Endodermal cell (in vitro differentiated cells): ENCODE results near the gene DNAAF9. TPM values are rescaled to one million over a fixed set of nuclear protein-coding genes. Genes with fewer than 3 reads are reported as not detected.

ENCODE experiments used
- DNase-seq: peaks from one replicate; pipeline ENCODE4 v3.0.0-alpha.2; 2017
- H3K27ac ChIP-seq: 2 replicates; pipeline ENCODE4 v1.5.1; 2013; ENCODE audit warnings: mild to moderate bottlenecking, low read depth, low read length, moderate library complexity
- H3K27me3 ChIP-seq: 2 replicates; pipeline ENCODE4 v1.6.1; 2013; ENCODE audit warnings: mild to moderate bottlenecking, low read length, moderate library complexity; ENCODE audit not compliant: insufficient read depth, control insufficient read depth, poor library complexity, severe bottlenecking
- H3K36me3 ChIP-seq: 2 replicates; pipeline ENCODE4 v1.7.0; 2013; ENCODE audit warnings: mild to moderate bottlenecking, low read length, moderate library complexity; ENCODE audit not compliant: control insufficient read depth, insufficient read depth
- H3K4me1 ChIP-seq: one replicate; pipeline ENCODE4 v1.7.0; 2013; ENCODE audit warnings: low read length; ENCODE audit not compliant: control insufficient read depth, insufficient read depth
- H3K4me3 ChIP-seq: 2 replicates; pipeline ENCODE4 v1.5.1; 2013; ENCODE audit warnings: mild to moderate bottlenecking, low read length, moderate library complexity
- H3K9ac ChIP-seq: 2 replicates; pipeline ENCODE4 v1.6.1; 2013; ENCODE audit warnings: mild to moderate bottlenecking, low read length, moderate library complexity; ENCODE audit not compliant: poor library complexity, severe bottlenecking; ENCODE audit errors: extremely low read depth
- H3K9me3 ChIP-seq: 2 replicates; pipeline ENCODE4 v1.6.1; 2013; ENCODE audit warnings: mild to moderate bottlenecking, low read length, moderate library complexity; ENCODE audit not compliant: control insufficient read depth
- H3K27ac Mint-ChIP-seq: 2 replicates; pipeline ENCODE4 v1.8.0; 2020; ENCODE audit warnings: mixed read lengths
- H3K27me3 Mint-ChIP-seq: 2 replicates; pipeline ENCODE4 v1.8.0; 2021; ENCODE audit warnings: mild to moderate bottlenecking, mixed read lengths; ENCODE audit not compliant: insufficient read depth
- H3K36me3 Mint-ChIP-seq: 2 replicates; pipeline ENCODE4 v1.8.0; 2020; ENCODE audit warnings: low read depth, mixed read lengths
- H3K4me1 Mint-ChIP-seq: 2 replicates; pipeline ENCODE4 v1.8.0; 2020; ENCODE audit warnings: mixed read lengths
- H3K4me3 Mint-ChIP-seq: 2 replicates; pipeline ENCODE4 v1.8.0; 2020; ENCODE audit warnings: mild to moderate bottlenecking, moderate library complexity, mixed read lengths
- H3K9me3 Mint-ChIP-seq: 2 replicates; pipeline ENCODE4 v1.8.0; 2020; ENCODE audit warnings: mild to moderate bottlenecking, mixed read lengths
- CTCF ChIP-seq: fragments of 200-600 bp; sonication (generic); conservative IDR thresholded peaks from 2 replicates; pipeline ENCODE4 v1.5.0; 2021; ENCODE audit warnings: antibody characterized with exemption, mild to moderate bottlenecking
- WGBS, 2 experiments: methylation state at CpG; one replicate each; pipeline versions ENCODE4 v1.1.5 to v1.1.7; 2013; ENCODE audit warnings: missing lambda C conversion rate in 2 of 2, mixed read lengths in 1 of 2; ENCODE audit not compliant: insufficient coverage in 1 of 2, insufficient read length in 1 of 2; 5-methylcytosine and 5-hydroxymethylcytosine counted together
- long read RNA-seq, 4 experiments: library from polyadenylated mRNA in 2 of 4; library from RNA in 1 of 4; library from capped mRNA in 1 of 4; stranded (forward) in 3 of 4; unstranded in 1 of 4; transcript quantifications; one replicate each; pipeline ENCODE4 v2.0.0, GENCODE V29; 2020 to 2021; ENCODE audit warnings: inconsistent platforms in 1 of 4
- polyA plus RNA-seq, 2 experiments: library from polyadenylated mRNA; stranded (reverse); fragments of 50-300 nt; gene quantifications; one replicate each; pipeline ENCODE4 v1.2.3, GENCODE V29; 2013
- total RNA-seq, 2 donors: library from RNA; stranded (reverse); fragmentation: NEBNext Ultra II Directional in 1 of 2; extraction: Animal tissue kit (Norgen Biotek cat#: 25700) in 1 of 2; gene quantifications; 2 replicates in 1 of 2; 3 replicates in 1 of 2; pipeline ENCODE4 v1.2.1, GENCODE V29; 2021

The DNAAF9 gene
- total RNA-seq = 10 to 100 TPM in 1 of 2 donors, 1 to 10 TPM in 1; 9.6 to 12.1 TPM
- 13.1 TPM for polyA plus RNA-seq (2013, experiment 1 of 2)
- polyA plus RNA-seq (2013, experiment 2 of 2) = 12.3 TPM
- long read RNA-seq, experiment 1, partial matches to known transcripts = 0 of 7 reads
- long read RNA-seq, experiment 1, other reads (novel, unspliced or antisense) = 7 of 7 reads
- long read RNA-seq, experiment 2, full-length matches to known transcripts = 2 of 19 reads
- long read RNA-seq, experiment 2, partial matches to known transcripts = 2 of 19 reads
- long read RNA-seq, experiment 2, other reads (novel, unspliced or antisense) = 15 of 19 reads
- long read RNA-seq, experiment 3, full-length matches to known transcripts = 10 of 30 reads
- long read RNA-seq, experiment 3, partial matches to known transcripts = 8 of 30 reads
- long read RNA-seq, experiment 3, other reads (novel, unspliced or antisense) = 12 of 30 reads
- long read RNA-seq, experiment 4, partial matches to known transcripts = 2 of 3 reads
- long read RNA-seq, experiment 4, other reads (novel, unspliced or antisense) = 1 of 3 reads

- Mint-ChIP-seq H3K4me1 (peaks cover 10% of the 10 kb centered on the region), H3K27me3 (peaks cover 16% of the 10 kb centered on the region), H3K36me3 (no peaks in the 10 kb centered on the region), H3K4me3 (peak within 1 kb of the TSS; percentile 93), H3K27ac (peak within 1 kb of the TSS; percentile 98), H3K9me3 (no peaks in the 10 kb centered on the region)
- TF ChIP-seq CTCF = peak; percentile 76
- Histone ChIP-seq H3K4me3 (peak within 1 kb of the TSS; percentile 97), H3K27ac (peak within 1 kb of the TSS; percentile 10), H3K9me3 (peaks cover 7% of the 10 kb centered on the region), H3K4me1 (peaks cover 4% of the 10 kb centered on the region), H3K9ac (peak within 1 kb of the TSS; percentile 73), H3K27me3 (peaks cover 6% of the 10 kb centered on the region), H3K36me3 (no peaks in the 10 kb centered on the region)
- DNase-seq = peak; percentile 91
- WGBS, 2 experiments = 0% methylated on average over 10 to 61 of the region's 71 CpGs
Observed at GRCh38 chr20:3407040-3407770, at the start of gene DNAAF9. TSS of gene DNAAF9 (minus strand) at chr20:3407669. CDS start at chr20:3407557, 112 bp downstream.

DNA sequence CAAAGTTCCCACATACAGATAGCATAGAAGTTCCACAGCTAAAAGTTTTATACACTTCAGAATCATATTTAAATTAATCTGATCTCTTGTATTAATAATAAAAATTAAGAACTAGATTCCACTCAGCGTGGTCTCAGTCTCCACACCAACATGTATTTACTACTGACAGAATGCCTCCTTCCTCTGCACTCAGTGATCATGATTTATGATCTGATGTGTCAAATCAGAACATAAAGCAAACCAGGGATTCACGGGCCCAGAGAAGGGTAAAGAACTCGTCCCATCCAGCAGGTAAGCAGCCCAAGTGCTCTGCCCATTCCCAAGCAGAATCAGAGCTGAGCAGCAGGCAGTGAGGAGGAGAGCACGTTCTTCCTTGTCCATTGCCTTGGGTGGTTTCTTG, 49.2 kb upstream of the DNAAF9 start:
- Histone ChIP-seq H3K27ac (no peak overlapping the region), H3K4me1 (peaks cover 5% of the 10 kb centered on the region), H3K27me3 (no peaks in the 10 kb centered on the region), H3K36me3 (no peaks in the 10 kb centered on the region), H3K9me3 (no peaks in the 10 kb centered on the region), H3K9ac (no peak overlapping the region), H3K4me3 (no peak overlapping the region)
- Mint-ChIP-seq H3K36me3 (no peaks in the 10 kb centered on the region), H3K27me3 (no peaks in the 10 kb centered on the region), H3K27ac (no peak overlapping the region), H3K4me1 (peaks cover 25% of the 10 kb centered on the region), H3K4me3 (no peak overlapping the region), H3K9me3 (no peaks in the 10 kb centered on the region)
- 86% methylated on average over 2 to 4 of the region's 4 CpGs for WGBS, 2 experiments
- DNase-seq = no peak
- no peak for TF ChIP-seq CTCF

DNA sequence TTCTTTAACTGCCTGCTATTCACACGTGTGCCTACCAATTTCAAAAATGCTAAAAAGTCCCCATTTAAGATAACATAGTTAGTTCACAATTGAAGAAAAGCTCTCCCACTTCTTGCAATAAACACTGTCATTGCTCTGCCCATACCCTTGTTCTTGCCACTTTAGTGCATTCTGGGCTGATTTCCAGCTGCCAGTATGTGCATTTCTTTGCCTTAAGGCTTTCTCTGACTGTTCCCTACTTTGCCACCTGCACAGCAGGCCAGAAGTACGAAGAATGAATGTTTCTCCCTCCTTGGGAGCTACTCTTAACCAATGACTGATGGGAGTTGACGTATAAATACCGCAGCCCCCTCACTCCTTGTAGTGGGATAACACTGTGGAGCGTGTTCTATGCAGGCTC, 47.4 kb upstream of the DNAAF9 start:
- no peak overlapping the region for H3K9ac ChIP-seq
- no peak for TF ChIP-seq CTCF
- no peaks in the 10 kb centered on the region for H3K9me3 ChIP-seq
- H3K9me3 Mint-ChIP-seq = no peaks in the 10 kb centered on the region
- whole genome bisulfite sequencing, 2 experiments = 76 to 78% methylated on average over 5 of the region's 5 CpGs
- H3K27me3 ChIP-seq = no peaks in the 10 kb centered on the region
- DNase-seq = no peak
- H3K36me3 Mint-ChIP-seq = no peaks in the 10 kb centered on the region
- H3K4me3 ChIP-seq = no peak overlapping the region
- H3K27ac Mint-ChIP-seq = no peak overlapping the region
- no peak overlapping the region for H3K4me3 Mint-ChIP-seq
- H3K27ac ChIP-seq = no peak overlapping the region
- peaks cover 2% of the 10 kb centered on the region for H3K27me3 Mint-ChIP-seq
- peaks cover 20% of the 10 kb centered on the region for H3K4me1 Mint-ChIP-seq
- no peaks in the 10 kb centered on the region for H3K36me3 ChIP-seq
- peaks cover 5% of the 10 kb centered on the region for H3K4me1 ChIP-seq
